AG20443 (cell line): ENCODE measurements around the gene GOLGA7B.
A peak's percentile ranks its signal among the peaks of the same experiment; 100 is the strongest.

ENCODE experiments used
- DNase-seq: peaks from one replicate; pipeline ENCODE4 v3.0.0; 2012; ENCODE audit warnings: low spot score, mixed read lengths

The GOLGA7B gene

GRCh38 chr10:97849687-97850402 lies at the start of gene GOLGA7B:
Gene GOLGA7B (plus strand): TSS chr10:97849843. CDS start chr10:97850304, 461 bp downstream.
- peak; percentile 78 for DNase-seq

GRCh38 chr10:97800474-97800873 lies 49.2 kb upstream of the GOLGA7B start:
- no peak for DNase-seq

- DNase-seq = no peak
Observed at GRCh38 chr10:97801422-97801821, 48.2 kb upstream of the GOLGA7B start.

- no peak for DNase-seq
Observed at GRCh38 chr10:97805096-97805884, 44.4 kb upstream of the GOLGA7B start.

- no peak for DNase-seq
Observed at GRCh38 chr10:97805949-97806348, 43.7 kb upstream of the GOLGA7B start.

GRCh38 chr10:97810446-97810845 lies 39.2 kb upstream of the GOLGA7B start:
- no peak for DNase-seq

GRCh38 chr10:97811958-97812357 lies 37.7 kb upstream of the GOLGA7B start:
- no peak for DNase-seq

GRCh38 chr10:97812696-97813095 lies 36.9 kb upstream of the GOLGA7B start:
- no peak for DNase-seq

- no peak for DNase-seq
Observed at GRCh38 chr10:97813311-97813710, 36.3 kb upstream of the GOLGA7B start.

- DNase-seq = no peak
Observed at GRCh38 chr10:97814996-97815395, 34.6 kb upstream of the GOLGA7B start.

GRCh38 chr10:97816609-97817008 lies 33.0 kb upstream of the GOLGA7B start:
- DNase-seq = no peak

GRCh38 chr10:97818572-97818971 lies 31.1 kb upstream of the GOLGA7B start:
- DNase-seq = no peak

- no peak for DNase-seq
Observed at GRCh38 chr10:97820096-97820704, 29.4 kb upstream of the GOLGA7B start.

- no peak for DNase-seq
Observed at GRCh38 chr10:97821308-97822038, 28.2 kb upstream of the GOLGA7B start.

- DNase-seq = no peak
Observed at GRCh38 chr10:97822261-97822687, 27.4 kb upstream of the GOLGA7B start.

- DNase-seq = no peak
Observed at GRCh38 chr10:97823734-97824133, 25.9 kb upstream of the GOLGA7B start.

GRCh38 chr10:97825020-97825760 lies 24.5 kb upstream of the GOLGA7B start:
- DNase-seq = no peak

GRCh38 chr10:97826892-97827291 lies 22.8 kb upstream of the GOLGA7B start:
- DNase-seq = no peak

GRCh38 chr10:97827702-97828291 lies 21.8 kb upstream of the GOLGA7B start:
- DNase-seq = peak; percentile 58

- DNase-seq = no peak
Observed at GRCh38 chr10:97828721-97829120, 20.9 kb upstream of the GOLGA7B start.

- DNase-seq = no peak
Observed at GRCh38 chr10:97830064-97830463, 19.6 kb upstream of the GOLGA7B start.
